ENCODE data around the gene DPYSL3. TPM values are rescaled to one million over a fixed set of nuclear protein-coding genes. Genes with fewer than 3 reads are reported as not detected.

Gene DPYSL3
- total and polyA plus RNA-seq, 7 experiments from 2014 or later, result 0.08 to 1.2 (median 0.11) TPM; not detected in 4

DNA sequence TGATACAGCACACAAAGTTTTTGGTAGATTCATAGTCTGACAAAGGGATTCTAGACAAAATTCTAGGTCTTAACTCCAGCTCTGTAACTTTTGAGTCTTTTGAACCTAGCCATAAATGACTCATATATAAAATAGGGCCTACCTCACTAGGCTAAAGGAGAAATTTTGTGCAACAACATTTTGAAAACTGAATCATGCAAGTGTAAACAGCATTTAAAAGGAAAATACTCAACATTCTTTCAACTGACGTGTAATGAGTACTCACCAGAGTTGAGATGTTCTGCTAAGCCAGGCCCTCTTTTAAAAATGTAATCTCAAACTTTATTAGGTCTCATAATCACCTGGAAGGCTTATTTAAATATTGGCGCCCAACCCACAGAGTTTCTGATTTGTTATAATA, 161.8 kb downstream of the DPYSL3 start:
- H3K36me3 Mint-ChIP-seq, result no peaks in the 10 kb centered on the region

DNA sequence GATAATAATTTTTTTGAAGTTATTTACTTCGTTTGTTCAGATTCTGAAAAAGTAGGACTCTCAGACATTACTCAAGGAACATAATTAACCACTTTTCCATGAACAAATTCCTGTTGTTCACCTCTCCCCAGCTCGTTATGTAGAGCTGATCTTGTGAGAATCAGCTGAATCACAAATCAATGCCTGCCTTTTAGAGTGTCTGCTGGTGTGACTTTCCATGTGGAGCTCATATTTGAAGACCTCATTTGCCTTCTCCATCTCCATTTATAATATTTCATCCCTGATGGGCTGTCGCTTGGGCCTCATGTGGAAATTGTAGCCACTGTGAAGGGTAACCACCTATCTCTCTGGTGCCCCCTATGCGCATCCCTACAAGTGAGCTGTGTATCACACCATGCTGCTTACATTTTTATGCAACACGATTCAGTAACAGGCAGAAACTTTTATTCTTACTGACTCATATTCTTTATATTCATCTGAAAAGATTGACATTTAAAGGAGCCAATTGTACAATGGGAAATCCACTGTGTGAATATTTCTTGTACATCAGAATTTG, 163.8 kb downstream of the DPYSL3 start:
- H3K27me3 Mint-ChIP-seq, result peaks cover 0 to 7% (median 0%) of the 10 kb centered on the region in 5 donors
- Histone ChIP-seq H3K27ac (ENCODE audit: low read depth, low read length) (no peak overlapping the region), H3K9me3 (ENCODE audit: control insufficient read depth in 2 of 3, low read length in 3 of 3) (no peaks in the 10 kb centered on the region), H3K36me3 (ENCODE audit: control insufficient read depth in 2 of 3, insufficient read depth in 3 of 3, low read length in 3 of 3) (no peaks in the 10 kb centered on the region), H3K4me1 (ENCODE audit: control insufficient read depth in 2 of 2, insufficient read depth in 2 of 2, low read length in 2 of 2) (no peaks in the 10 kb centered on the region), H3K4me3 (ENCODE audit: low read length) (no peak overlapping the region), H3K27me3 (ENCODE audit: control insufficient read depth in 2 of 2, insufficient read depth in 2 of 2, low read length in 2 of 2) (no peaks in the 10 kb centered on the region)
- no peaks in the 10 kb centered on the region for H3K4me1 Mint-ChIP-seq
- intact Hi-C loops (cut with micrococcal nuclease), result no loop called here
- ChIA-PET CTCF (no interaction called here), POLR2A (no interaction called here)
- H3K36me3 Mint-ChIP-seq, result no peaks in the 10 kb centered on the region
- H3K27ac Mint-ChIP-seq, result no peak overlapping the region
- no peak overlapping the region for H3K4me3 Mint-ChIP-seq
- no peak for ATAC-seq
- DNase-seq, result no peak
- peaks cover 0 to 7% (median 0%) of the 10 kb centered on the region in 11 donors for H3K9me3 Mint-ChIP-seq

More for the DNA sequence above, 161.8 kb downstream of the DPYSL3 start:
- intact Hi-C loops (cut with micrococcal nuclease), result no loop called here
- H3K4me1 Mint-ChIP-seq, result no peaks in the 10 kb centered on the region
- H3K4me3 Mint-ChIP-seq, result no peak overlapping the region
- ChIA-PET CTCF (no interaction called here), POLR2A (no interaction called here)
- no peaks in the 10 kb centered on the region for H3K36me3 ChIP-seq (ENCODE audit: control insufficient read depth in 2 of 3, insufficient read depth in 3 of 3, low read length in 3 of 3)
- peaks cover 0 to 7% (median 0%) of the 10 kb centered on the region in 11 donors for H3K9me3 Mint-ChIP-seq
- no peak overlapping the region for H3K27ac Mint-ChIP-seq
- no peak for ATAC-seq
- no peak overlapping the region for H3K4me3 ChIP-seq (ENCODE audit: low read length)
- no peak for DNase-seq
- peaks cover 0 to 15% (median 0%) of the 10 kb centered on the region in 5 donors for H3K27me3 Mint-ChIP-seq
- H3K4me1 ChIP-seq (ENCODE audit: control insufficient read depth in 2 of 2, insufficient read depth in 2 of 2, low read length in 2 of 2), result no peaks in the 10 kb centered on the region
- no peaks in the 10 kb centered on the region for H3K27me3 ChIP-seq (ENCODE audit: control insufficient read depth in 2 of 2, insufficient read depth in 2 of 2, low read length in 2 of 2)
- H3K9me3 ChIP-seq (ENCODE audit: control insufficient read depth in 2 of 3, low read length in 3 of 3), result no peaks in the 10 kb centered on the region
- H3K27ac ChIP-seq (ENCODE audit: low read depth, low read length), result no peak overlapping the region

DNA sequence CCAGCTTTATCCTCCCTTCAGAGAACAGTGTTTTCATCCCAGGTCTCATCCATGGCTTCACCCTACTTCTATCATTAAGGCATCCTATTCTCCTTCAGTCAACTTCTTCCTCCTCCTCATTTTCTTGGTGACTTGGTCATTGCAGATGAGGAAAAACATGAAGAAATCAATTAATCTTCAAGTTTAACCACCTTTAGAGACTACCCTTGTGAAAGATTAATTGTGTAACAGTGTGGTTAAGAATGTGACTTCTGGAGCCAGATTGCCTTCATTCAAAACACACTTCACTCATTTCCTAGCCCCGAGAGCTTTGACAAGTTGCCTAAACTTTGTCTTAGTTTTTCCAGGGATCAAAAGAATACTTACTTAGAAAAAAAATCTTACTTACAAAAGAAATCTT, 165.0 kb downstream of the DPYSL3 start:
- Histone ChIP-seq H3K4me3 (ENCODE audit: low read length) (no peak overlapping the region), H3K27me3 (ENCODE audit: control insufficient read depth in 2 of 2, insufficient read depth in 2 of 2, low read length in 2 of 2) (no peaks in the 10 kb centered on the region), H3K4me1 (ENCODE audit: control insufficient read depth in 2 of 2, insufficient read depth in 2 of 2, low read length in 2 of 2) (no peaks in the 10 kb centered on the region), H3K9me3 (ENCODE audit: control insufficient read depth in 2 of 3, low read length in 3 of 3) (no peaks in the 10 kb centered on the region), H3K27ac (ENCODE audit: low read depth, low read length) (no peak overlapping the region), H3K36me3 (ENCODE audit: control insufficient read depth in 2 of 3, insufficient read depth in 3 of 3, low read length in 3 of 3) (no peaks in the 10 kb centered on the region)
- POLR2A ChIA-PET, result no interaction called here
- no peaks in the 10 kb centered on the region for H3K4me1 Mint-ChIP-seq
- H3K4me3 Mint-ChIP-seq, result no peak overlapping the region
- H3K27me3 Mint-ChIP-seq, result peaks cover 0 to 7% (median 0%) of the 10 kb centered on the region in 5 donors
- no peak overlapping the region for H3K27ac Mint-ChIP-seq
- peaks cover 0 to 7% (median 0%) of the 10 kb centered on the region in 11 donors for H3K9me3 Mint-ChIP-seq
- no peak for DNase-seq
- CTCF ChIA-PET, result no interaction called here
- intact Hi-C loops (cut with micrococcal nuclease), result no loop called here
- H3K36me3 Mint-ChIP-seq, result no peaks in the 10 kb centered on the region
- no peak for ATAC-seq

DNA sequence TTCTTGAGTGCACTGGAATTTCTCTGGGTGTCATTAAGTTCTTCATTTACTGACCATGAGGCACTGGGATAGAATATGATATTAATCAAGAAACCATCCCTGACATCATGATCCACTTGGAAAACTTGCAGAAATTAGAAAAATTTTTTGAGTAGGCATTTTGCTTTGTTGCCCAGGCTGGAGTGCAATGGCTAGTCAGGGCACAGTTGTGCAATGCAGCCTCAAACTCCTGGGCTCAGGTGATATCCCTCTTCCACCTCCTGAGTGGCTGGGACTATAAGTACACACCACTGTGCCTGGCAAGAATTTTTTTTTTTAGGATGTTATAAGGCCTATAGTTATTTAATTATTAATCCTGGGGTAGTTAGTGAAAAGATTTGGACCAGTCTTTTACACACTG, 168.5 kb downstream of the DPYSL3 start:
- Histone ChIP-seq H3K4me3 (ENCODE audit: low read length) (no peak overlapping the region), H3K27me3 (ENCODE audit: control insufficient read depth in 2 of 2, insufficient read depth in 2 of 2, low read length in 2 of 2) (no peaks in the 10 kb centered on the region), H3K27ac (ENCODE audit: low read depth, low read length) (no peak overlapping the region), H3K4me1 (ENCODE audit: control insufficient read depth in 2 of 2, insufficient read depth in 2 of 2, low read length in 2 of 2) (no peaks in the 10 kb centered on the region), H3K36me3 (ENCODE audit: control insufficient read depth in 2 of 3, insufficient read depth in 3 of 3, low read length in 3 of 3) (no peaks in the 10 kb centered on the region), H3K9me3 (ENCODE audit: control insufficient read depth in 2 of 3, low read length in 3 of 3) (no peaks in the 10 kb centered on the region)
- peaks cover 0 to 7% (median 0%) of the 10 kb centered on the region in 5 donors for H3K27me3 Mint-ChIP-seq
- H3K4me1 Mint-ChIP-seq, result no peaks in the 10 kb centered on the region
- no peak overlapping the region for H3K27ac Mint-ChIP-seq
- ChIA-PET CTCF (no interaction called here), POLR2A (no interaction called here)
- ATAC-seq, result no peak
- no peak overlapping the region for H3K4me3 Mint-ChIP-seq
- H3K36me3 Mint-ChIP-seq, result peaks cover 0 to 7% (median 0%) of the 10 kb centered on the region in 5 donors
- DNase-seq, result no peak
- H3K9me3 Mint-ChIP-seq, result peaks cover 0 to 24% (median 10%) of the 10 kb centered on the region in 11 donors
- intact Hi-C loops (cut with micrococcal nuclease), result no loop called here

DNA sequence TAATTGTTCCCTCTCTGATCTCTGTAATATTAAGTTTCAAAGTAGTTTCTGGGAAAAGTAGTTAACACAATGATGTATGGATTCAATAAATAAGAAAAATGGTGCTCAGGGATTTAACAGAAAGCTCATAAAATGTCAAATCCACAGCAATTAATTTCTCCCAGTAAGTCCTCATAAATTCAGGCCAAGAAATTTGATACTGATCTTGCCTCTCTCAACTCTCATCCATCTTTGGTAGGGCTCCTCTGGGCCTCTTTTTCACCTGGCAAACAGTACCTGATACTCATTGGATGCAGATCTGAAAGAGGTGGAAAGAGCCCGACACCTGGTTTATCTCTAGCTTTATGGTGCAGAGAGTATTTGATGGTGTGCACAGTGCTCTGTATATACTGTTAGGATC, 168.9 kb downstream of the DPYSL3 start:
- POLR2A ChIA-PET, result no interaction called here
- H3K9me3 ChIP-seq (ENCODE audit: control insufficient read depth in 2 of 3, low read length in 3 of 3), result no peaks in the 10 kb centered on the region
- H3K9me3 Mint-ChIP-seq, result peaks cover 0 to 24% (median 10%) of the 10 kb centered on the region in 11 donors
- H3K36me3 Mint-ChIP-seq, result peaks cover 0 to 7% (median 0%) of the 10 kb centered on the region in 5 donors
- intact Hi-C loops (cut with micrococcal nuclease), result no loop called here
- no peaks in the 10 kb centered on the region for H3K4me1 Mint-ChIP-seq
- DNase-seq (no peak), ATAC-seq (no peak)
- no peaks in the 10 kb centered on the region for H3K36me3 ChIP-seq (ENCODE audit: control insufficient read depth in 2 of 3, insufficient read depth in 3 of 3, low read length in 3 of 3)
- no peak overlapping the region for H3K27ac Mint-ChIP-seq
- H3K4me3 Mint-ChIP-seq, result no peak overlapping the region
- no peak overlapping the region for H3K27ac ChIP-seq (ENCODE audit: low read depth, low read length)
- no peaks in the 10 kb centered on the region for H3K27me3 ChIP-seq (ENCODE audit: control insufficient read depth in 2 of 2, insufficient read depth in 2 of 2, low read length in 2 of 2)
- H3K4me1 ChIP-seq (ENCODE audit: control insufficient read depth in 2 of 2, insufficient read depth in 2 of 2, low read length in 2 of 2), result no peaks in the 10 kb centered on the region
- H3K27me3 Mint-ChIP-seq, result peaks cover 0 to 7% (median 0%) of the 10 kb centered on the region in 5 donors
- CTCF ChIA-PET, result no interaction called here
- no peak overlapping the region for H3K4me3 ChIP-seq (ENCODE audit: low read length)

Data from naive thymus-derived CD4-positive, alpha-beta T cell (primary cell).